ENCODE data around the gene SLC35B1.

Gene SLC35B1

DNA sequence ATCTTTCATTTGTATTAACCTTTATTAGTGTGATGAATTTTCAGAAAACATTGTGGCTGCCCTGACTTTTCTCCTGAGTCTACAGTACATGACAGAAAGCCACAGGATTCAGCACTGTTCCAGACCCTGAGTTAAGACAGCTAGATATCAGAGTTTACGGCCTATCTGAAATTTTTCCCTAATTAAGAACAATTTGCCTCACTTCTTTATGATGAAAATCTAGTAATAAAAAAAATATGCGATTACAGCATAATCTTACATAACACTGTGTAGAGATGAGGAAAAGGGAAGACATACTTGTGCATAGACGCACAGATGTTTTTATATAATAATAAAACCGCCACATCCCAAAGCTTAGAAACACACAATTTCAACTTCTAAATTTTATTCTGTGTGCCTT is 37.1 kb downstream of the SLC35B1 start:
- DNase-seq (ENCODE audit: low read depth in 2 of 2) = no peak

DNA sequence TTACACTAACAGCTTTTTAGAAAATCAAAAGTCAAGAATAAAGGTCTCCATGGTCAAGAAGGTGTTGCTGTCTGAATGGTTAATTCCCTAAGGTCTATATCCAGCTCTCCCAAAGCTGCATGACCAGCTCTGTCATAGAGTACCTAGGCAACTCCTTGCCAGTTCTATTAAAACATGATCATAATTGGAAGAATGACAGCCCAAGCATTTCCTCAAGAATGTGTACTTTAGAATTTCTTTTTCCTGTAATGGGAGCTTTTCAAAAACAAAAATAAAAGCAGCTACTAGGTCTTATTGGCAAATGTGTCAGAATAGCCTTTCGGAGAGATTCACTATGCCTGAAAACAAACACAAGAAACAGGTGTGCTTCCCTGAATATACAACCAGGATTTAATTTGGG is 37.8 kb downstream of the SLC35B1 start:
- DNase-seq (ENCODE audit: low read depth in 2 of 2) = no peak

DNA sequence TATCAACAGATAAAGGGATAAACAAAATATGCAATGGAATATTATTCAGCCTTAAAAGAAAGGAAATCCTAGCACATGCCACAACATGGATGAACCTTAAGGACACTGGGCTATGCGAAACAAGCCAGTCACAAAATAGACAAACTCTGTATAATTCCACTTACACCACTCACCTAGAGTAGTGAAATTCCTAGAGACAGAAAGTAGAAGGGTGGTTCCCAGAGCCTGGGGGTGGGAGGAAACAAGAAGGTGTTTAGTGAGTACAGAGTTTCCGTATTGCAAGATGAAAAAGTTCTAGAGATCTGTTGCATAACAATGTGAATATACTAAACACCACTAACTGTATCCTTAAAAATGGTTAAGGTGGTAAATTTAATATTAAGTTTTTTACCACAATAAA is 39.9 kb downstream of the SLC35B1 start:
- DNase-seq (ENCODE audit: low read depth in 2 of 2) = no peak

DNA sequence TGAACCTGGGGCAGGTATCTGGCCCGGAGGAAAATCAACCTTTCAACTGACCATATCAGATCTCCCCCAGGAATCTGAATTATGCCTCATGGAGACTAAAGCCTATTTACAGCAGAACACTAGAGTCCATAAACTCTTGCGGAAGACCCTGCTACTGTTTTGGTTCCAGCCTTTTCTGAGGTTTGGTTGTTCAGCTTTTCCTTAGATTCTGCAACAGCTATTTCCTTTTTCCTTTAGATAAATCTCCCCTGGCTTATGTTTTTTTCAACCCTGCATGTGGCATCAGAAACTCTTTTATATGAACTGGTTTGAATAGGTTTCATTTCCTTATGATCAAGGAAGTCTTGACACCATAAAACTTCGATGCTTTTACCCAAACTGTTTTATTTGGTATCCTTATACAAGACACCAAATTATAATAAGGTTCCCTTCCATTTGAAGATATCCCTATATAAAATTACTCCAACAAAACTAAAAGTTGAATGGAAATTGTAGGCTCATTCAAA is 43.0 kb downstream of the SLC35B1 start:
- no peak for DNase-seq (ENCODE audit: low read depth in 2 of 2)

DNA sequence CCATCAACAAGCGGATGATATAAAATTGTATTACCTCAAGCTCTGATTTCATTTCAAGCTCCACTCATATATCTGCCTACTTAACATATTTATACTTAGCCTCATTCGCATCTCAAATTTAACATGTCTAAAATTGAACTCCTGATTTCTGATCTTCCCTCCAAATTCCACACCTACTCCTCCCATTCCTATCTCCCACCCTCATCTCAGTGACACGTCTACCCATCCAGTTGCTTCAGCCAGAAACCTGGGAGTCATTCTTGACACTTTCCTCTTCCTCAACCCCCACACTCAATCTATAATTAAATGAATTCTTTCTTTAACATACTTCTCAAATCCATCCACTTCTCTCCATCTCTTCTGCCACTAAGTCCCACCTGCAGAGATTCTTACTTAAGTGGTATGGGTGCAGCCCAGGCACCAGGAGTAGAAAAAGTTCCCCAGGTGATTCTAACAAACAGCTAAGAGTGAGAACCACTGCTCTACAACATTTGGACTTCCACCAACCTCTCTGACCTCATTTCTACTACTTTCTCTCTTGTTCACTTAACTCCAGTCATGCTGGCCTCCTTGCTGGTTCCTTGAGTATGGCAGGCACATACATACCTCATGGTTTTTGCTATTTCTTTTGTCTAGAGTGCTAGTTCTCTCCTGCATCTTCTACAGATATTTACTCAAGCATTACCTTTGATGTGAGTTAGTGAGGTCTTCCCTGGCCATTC is 47.9 kb downstream of the SLC35B1 start:
- no peak for DNase-seq (ENCODE audit: low read depth in 2 of 2)

DNA sequence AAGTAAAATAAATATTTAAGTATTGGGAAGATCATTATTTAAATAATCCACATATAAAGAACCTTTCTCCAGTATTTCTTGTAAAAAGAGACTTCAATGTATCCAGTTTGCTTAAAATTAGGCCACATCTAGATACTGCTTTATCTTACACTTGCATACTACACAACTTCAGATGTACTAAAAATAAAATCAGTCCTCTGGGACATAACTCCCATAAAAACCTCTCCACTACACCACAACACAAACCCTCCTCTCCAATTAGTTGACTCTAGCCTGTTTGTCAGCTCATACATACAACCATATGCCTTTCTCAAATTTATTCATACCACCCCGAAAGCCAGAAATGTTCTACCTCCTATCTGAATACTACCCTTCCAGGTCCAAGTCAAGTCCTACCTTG is 51.5 kb downstream of the SLC35B1 start:
- DNase-seq (ENCODE audit: low read depth in 2 of 2) = no peak

Measured in stimulated activated CD4-positive, alpha-beta T cell treated with anti-CD3 and anti-CD28 coated beads, Interleukin-1b, Interleukin-23, amount 100 ng/mL, for 4 hours (primary cell).